Neural crest cell (in vitro differentiated cells): ENCODE measurements around the gene MRPL49. TPM values are rescaled to one million over a fixed set of nuclear protein-coding genes. Genes with fewer than 3 reads are reported as not detected.

Experiments
- DNase-seq: peaks from one replicate; pipeline ENCODE4 v3.0.0; 2021; ENCODE audit warnings: low read depth, mixed read lengths, low spot score
- H3K27ac Mint-ChIP-seq: one replicate; pipeline ENCODE4 v1.8.0; 2021; ENCODE audit warnings: mild to moderate bottlenecking, mixed read lengths; ENCODE audit not compliant: unreplicated experiment
- H3K27me3 Mint-ChIP-seq: 2 replicates; pipeline ENCODE4 v1.8.0; 2021; ENCODE audit warnings: low read depth, mild to moderate bottlenecking, mixed read lengths
- H3K36me3 Mint-ChIP-seq: 2 replicates; pipeline ENCODE4 v1.8.0; 2021; ENCODE audit warnings: low read depth, mild to moderate bottlenecking, mixed read lengths
- H3K4me1 Mint-ChIP-seq: 2 replicates; pipeline ENCODE4 v1.8.0; 2021; ENCODE audit warnings: mixed read lengths
- H3K4me3 Mint-ChIP-seq: one replicate; pipeline ENCODE4 v1.8.0; 2021; ENCODE audit warnings: mild to moderate bottlenecking, mixed read lengths
- H3K9me3 Mint-ChIP-seq: 2 replicates; pipeline ENCODE4 v1.8.0; 2021; ENCODE audit warnings: mixed read lengths
- CTCF ChIP-seq: fragments of 200-600 bp; sonication (generic); conservative IDR thresholded peaks from 2 replicates; pipeline ENCODE4 v1.5.0; 2021; ENCODE audit warnings: antibody characterized with exemption, mild to moderate bottlenecking
- total RNA-seq: library from RNA; stranded (reverse); gene quantifications from 2 replicates; pipeline ENCODE4 v1.2.1, GENCODE V29; 2021

MRPL49 gene
- total RNA-seq, 1 donor from 2014 or later = 50.3 TPM

- Mint-ChIP-seq H3K4me3 (peak within 1 kb of the TSS; percentile 97), H3K27ac (peak within 1 kb of the TSS; percentile 99), H3K9me3 (no peaks in the 10 kb centered on the region), H3K27me3 (no peaks in the 10 kb centered on the region), H3K4me1 (peaks cover 4% of the 10 kb centered on the region), H3K36me3 (no peaks in the 10 kb centered on the region)
- TF ChIP-seq CTCF = no peak
- peak; percentile 78 for DNase-seq
These were observed 25.9 kb upstream of the MRPL49 start, which contains the start of gene VPS51 for GRCh38 chr11:65095974-65096806. Gene VPS51, plus strand, starts transcription at chr11:65096214. Its CDS starts 37 bp downstream, at chr11:65096251.

- no peak for TF ChIP-seq CTCF
- Mint-ChIP-seq H3K4me1 (peaks cover 4% of the 10 kb centered on the region), H3K27me3 (no peaks in the 10 kb centered on the region), H3K9me3 (no peaks in the 10 kb centered on the region), H3K27ac (no peak overlapping the region), H3K4me3 (peak overlapping the region; percentile 97), H3K36me3 (no peaks in the 10 kb centered on the region)
- no peak for DNase-seq
These were observed 25.2 kb upstream of the MRPL49 start for GRCh38 chr11:65096926-65097325.

GRCh38 chr11:65100674-65101350 is 21.3 kb upstream of the MRPL49 start:
- no peak for DNase-seq
- peak; percentile 42 for TF ChIP-seq CTCF
- H3K27me3 Mint-ChIP-seq = no peaks in the 10 kb centered on the region
- H3K36me3 Mint-ChIP-seq = no peaks in the 10 kb centered on the region
- H3K4me3 Mint-ChIP-seq = no peak overlapping the region
- H3K27ac Mint-ChIP-seq = no peak overlapping the region
- peaks cover 2% of the 10 kb centered on the region for H3K4me1 Mint-ChIP-seq
- H3K9me3 Mint-ChIP-seq = no peaks in the 10 kb centered on the region

- Mint-ChIP-seq H3K27ac (no peak overlapping the region), H3K4me1 (no peaks in the 10 kb centered on the region), H3K9me3 (no peaks in the 10 kb centered on the region), H3K27me3 (no peaks in the 10 kb centered on the region), H3K4me3 (no peak overlapping the region), H3K36me3 (peaks cover 3% of the 10 kb centered on the region)
- DNase-seq = no peak
- TF ChIP-seq CTCF = no peak
These were observed 19.7 kb upstream of the MRPL49 start for GRCh38 chr11:65102142-65103095.

- no peak overlapping the region for H3K4me3 Mint-ChIP-seq
- H3K4me1 Mint-ChIP-seq = no peaks in the 10 kb centered on the region
- H3K27ac Mint-ChIP-seq = no peak overlapping the region
- no peak for TF ChIP-seq CTCF
- DNase-seq = no peak
- no peaks in the 10 kb centered on the region for H3K27me3 Mint-ChIP-seq
- peaks cover 3% of the 10 kb centered on the region for H3K36me3 Mint-ChIP-seq
- no peaks in the 10 kb centered on the region for H3K9me3 Mint-ChIP-seq
These were observed 18.6 kb upstream of the MRPL49 start for GRCh38 chr11:65103476-65103875.
